GM18519 (cell line): ENCODE results near the gene SEC14L5.
A peak's percentile ranks its signal among the peaks of the same experiment; 100 is the strongest.
"Not testable (repeated sequence)": the region's sequence is repeated elsewhere in the genome, so short reads cannot be mapped to it uniquely, and the experiment has no call there.

Experiments
- ATAC-seq: cut with Tn5 transposase; IDR thresholded peaks from one replicate; pipeline ENCODE4 v1.9.1; 2021; ENCODE audit warnings: mild to moderate bottlenecking, moderate library complexity; ENCODE audit not compliant: unreplicated experiment, low FRiP score

Gene SEC14L5

GRCh38 chr16:5032748-5033167, 74.6 kb downstream of the SEC14L5 start:
- no peak for ATAC-seq

GRCh38 chr16:5033256-5034166, 75.4 kb downstream of the SEC14L5 start, which contains the start of gene NAGPA:
Gene NAGPA (minus strand): TSS chr16:5033935. CDS start chr16:5033914, 21 bp downstream.
- peak; percentile 59 for ATAC-seq

DNA sequence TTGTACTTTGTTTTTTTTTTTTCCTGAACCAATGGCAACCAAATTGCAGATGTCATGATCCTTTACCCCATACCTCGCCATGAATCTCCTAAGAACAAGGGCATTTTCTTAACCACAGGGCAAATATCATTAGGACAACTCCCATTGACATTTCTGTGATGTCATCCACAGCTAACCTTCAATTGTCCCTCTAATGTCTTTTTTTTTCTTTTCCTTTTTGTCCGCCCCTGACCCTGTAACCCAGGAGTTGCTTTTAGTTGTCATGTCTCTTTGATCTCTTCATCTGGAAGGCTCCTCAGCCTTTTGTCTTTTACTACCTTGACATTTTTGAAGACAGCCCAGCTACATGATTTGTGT, 76.0 kb downstream of the SEC14L5 start:
- no peak for ATAC-seq

DNA sequence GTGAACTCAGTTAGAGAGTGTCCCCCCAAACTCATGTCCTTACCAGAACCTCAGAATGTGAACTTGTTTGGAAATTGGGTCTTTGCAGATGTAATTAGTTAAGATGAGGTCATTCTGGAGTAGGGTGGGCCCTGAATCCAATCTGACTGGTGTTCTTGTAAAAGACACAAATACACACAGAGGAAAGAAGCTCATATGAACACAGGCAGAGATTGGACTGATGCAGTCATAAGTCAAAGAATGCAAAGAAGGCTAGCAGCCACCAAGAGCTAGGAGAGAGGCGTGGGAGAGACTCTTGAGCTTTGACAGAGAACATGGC, 77.7 kb downstream of the SEC14L5 start:
- no peak for ATAC-seq

DNA sequence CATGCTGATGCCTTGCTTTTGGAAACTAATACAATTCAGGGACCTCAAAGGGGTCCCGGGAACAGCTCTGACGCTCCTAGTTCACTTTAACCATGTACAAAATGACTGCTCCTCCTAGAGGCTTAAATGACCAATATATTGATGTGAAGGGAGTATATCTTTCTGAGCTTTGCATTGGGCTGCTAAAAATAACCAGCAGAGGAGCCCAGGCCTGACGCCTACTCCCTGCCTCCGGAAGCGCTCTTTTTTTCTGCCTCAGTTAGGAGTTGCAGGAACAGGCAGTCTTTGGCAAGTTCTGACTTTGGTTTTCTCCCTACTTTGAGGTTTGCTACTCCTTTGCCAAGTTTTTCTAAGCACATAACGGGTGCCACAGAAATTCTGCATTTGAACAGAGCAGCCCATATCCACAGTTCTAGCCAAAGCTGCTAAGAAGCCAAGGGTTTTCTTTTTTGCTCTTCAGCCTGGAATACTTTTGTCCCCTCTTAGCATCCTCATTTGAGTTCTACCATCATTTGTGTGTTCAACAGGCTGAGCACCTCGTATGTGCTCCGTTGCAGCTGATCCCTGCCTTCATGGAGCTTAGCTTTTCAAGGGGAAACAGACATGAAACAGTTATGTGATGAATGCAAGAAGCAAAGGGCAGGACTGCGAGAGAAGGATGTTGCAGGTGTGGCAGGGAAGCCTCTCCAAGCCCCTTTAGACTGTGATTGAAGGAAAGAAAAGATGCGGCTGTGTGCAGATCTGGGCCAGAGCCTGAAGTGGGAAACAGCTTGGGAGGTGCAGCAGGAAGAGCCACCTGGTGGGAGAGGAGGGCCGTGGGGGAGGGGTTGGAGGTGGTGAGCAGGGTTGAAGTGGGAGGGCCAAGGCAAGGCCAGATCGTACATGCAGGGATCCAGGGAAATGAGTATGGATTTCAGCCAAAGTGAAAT, 78.4 kb downstream of the SEC14L5 start:
- ATAC-seq: no peak

DNA sequence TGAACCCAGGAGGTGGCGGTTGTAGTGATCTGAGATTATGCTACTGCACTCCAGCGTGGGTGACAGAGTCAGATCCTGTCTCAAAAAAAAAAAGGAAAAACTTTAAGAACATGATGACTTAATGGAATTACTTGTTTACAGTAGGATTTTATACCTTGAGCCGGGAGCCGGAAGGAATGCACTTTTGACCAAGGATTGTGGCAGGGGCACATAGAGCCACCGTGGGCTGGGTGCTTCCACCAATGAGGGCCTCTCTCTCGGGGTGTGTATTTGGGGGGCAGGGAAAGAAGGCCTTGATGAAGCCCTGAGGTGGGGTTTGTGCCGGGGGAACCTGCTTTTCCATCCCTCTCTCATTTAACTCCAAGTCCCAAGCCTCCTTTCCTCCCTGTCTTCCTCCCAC, 82.3 kb downstream of the SEC14L5 start:
- no peak for ATAC-seq

DNA sequence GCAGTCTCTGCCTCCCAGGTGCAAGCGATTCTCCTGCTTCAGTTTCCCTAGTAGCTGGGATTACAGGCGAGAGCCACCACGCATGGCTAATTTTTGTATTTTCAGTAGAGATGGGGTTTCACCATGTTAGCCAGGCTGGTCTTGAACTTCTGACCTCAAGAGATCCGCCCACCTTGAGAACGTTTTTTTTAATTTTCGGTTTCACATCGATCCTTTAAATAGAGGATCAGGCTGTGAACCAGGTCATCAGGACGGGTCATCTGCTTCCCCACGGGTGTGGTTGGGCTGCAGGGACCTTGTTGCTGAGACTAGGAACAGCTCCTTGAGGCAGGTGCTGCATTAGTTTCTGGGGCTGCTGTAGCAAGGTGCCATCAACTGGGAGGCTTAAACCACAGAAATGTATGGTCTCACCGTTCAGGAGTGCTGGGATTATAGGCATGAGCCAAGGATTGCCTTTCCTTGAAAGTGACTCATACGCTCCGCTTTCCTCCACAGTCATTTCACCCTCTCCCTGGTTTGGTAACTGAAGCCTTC, 83.5 kb downstream of the SEC14L5 start:
- ATAC-seq: peak; percentile 53

DNA sequence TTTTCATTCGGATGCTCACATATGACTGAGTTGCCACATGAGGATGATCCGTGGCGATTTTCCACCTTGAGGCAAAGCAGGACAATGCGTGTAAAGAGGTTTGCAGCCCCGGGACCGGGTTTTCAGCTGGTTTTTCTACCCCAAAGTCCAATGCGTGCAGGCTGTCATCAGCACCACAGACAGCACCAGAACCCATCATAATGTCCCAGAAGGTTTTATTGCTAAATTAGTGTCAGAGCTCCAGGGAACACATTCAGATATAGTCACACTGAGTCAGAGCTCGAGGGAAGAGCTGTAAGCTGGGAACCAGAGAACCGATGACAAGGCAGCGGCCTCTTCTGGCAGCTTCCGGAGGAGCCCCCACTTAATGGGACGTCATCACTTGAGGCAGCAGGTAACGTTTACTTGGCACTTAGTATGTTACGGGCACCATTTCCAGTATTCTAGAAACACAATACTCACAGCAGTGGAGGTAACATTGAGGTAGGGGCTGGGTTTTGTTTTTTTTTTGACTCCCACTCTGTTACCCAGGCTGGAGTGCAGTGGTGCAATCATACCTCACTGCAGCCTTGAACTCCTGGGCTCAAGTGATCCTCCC, 84.5 kb downstream of the SEC14L5 start:
- ATAC-seq: no peak

DNA sequence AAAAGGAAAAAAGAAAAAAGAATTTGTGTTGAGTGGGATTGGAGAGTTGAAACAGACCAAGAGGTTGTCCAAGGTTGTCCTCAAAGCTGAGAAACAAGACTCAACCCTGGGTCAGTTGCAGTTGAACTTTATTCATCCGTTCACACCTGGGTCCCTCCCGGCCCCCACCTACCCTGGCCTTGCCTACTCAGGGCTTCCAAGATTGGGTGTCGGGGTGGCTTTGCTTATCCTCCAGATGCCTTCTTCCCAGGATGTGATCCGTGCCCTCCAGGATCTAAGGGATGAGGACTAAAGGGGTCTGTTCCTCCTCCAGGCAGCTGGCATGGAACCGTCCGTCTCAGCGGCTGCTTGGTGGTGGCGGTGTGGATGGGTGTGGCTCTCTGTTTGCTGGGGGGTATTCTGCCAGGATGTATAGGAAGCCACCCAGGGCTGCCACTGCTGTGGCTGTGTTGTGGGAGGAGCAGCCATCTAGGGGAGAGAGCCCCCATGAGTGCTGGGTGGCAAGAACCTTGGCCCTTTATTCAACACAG, 85.9 kb downstream of the SEC14L5 start:
- no peak for ATAC-seq

DNA sequence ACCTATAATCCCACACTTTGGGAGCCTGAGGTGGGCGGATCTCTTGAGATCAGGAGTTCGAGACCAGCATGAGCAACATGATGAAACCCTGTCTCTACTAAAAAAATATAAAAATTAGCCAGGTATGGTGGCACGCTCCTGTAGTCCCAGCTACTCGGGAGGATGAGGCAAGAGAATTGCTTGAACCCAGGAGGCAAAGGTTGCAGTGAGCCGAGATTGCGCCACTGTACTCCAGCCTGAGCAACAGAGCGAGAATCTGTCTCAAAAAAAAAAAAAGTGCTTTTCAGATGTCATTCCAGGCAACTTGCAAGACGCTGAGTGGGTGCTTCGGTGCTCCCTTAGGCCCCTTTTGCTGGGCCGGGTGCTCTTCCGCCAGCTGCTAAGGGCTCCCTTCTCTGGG, 86.5 kb downstream of the SEC14L5 start:
- not testable (repeated sequence) for ATAC-seq

DNA sequence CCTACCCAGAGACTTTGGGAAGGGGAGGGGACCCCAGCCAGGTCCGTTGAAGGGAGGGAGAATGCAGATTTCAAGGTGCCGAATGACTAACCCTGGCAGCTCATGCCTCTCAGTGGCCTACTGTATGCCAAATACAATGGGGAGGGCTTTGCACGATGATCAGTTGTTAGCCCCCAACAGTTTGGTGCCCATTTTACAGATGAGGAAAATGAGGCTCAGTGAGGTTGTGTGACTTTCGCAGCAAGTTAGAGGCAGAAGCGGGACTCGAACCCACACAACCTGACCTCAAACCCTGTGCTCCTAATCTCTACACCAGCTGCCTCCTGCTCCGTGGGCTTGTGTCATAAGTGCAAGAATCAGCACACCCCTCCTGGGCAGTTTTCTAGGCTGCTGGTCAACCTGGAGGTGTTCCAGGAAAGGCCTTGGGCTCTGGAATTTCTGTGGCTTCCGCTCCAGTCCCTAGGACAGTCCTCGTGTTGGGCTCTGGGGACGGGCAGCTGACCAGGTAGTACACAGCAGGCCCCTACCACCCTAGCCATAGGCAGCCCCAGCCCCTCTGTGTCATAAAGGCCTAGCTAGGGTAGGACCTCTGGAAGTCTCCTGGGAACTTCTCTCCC, 87.5 kb downstream of the SEC14L5 start:
- ATAC-seq: no peak

GRCh38 chr16:5046914-5047313, 88.8 kb downstream of the SEC14L5 start:
- ATAC-seq: no peak

DNA sequence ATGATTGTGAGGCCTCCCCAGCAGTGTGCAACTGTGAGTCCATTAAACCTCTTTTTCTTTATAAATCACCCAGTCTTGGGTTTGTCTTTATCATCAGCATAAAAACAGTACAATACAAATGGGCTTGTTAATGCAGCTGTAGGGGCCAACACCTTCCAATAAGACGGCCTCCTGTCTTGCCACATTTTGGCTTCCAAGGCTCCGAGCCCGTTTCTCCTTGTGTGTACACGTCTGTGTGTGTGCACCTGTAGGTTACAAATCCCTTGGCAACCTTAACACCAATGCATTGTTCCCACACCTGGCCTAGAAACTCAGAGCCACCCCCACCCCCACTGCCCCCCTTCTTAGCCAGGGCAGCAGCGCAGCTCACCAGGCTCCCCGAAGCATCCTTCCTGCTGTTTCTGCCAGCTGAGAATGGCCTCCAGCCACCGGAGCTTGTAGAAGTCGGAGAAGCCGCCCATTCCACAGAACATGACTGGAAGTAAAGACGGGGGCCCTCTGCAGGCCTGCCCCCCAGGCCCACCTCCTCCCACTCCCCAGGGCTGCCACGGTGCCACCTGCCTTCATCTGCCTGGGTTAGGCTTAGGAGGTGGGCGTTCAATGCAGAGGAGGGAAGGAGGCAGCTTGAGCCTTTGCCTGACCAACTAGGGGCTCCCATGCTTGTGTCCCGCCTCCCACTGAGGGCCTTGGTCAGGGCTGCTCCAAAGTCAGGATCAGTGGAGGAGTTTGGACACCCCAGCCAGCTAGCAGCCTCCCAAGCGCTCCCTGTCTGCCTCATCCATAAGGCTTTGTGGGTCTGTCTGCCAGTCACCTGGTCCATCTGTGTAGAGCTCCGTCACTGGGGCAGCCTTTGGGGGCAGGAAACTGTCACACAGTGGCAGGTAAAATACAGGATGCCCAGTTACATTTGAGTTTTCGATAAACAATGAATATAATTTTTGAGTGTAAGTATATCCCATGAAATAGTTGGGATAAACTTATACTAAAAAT, 97.0 kb downstream of the SEC14L5 start:
- no peak for ATAC-seq

DNA sequence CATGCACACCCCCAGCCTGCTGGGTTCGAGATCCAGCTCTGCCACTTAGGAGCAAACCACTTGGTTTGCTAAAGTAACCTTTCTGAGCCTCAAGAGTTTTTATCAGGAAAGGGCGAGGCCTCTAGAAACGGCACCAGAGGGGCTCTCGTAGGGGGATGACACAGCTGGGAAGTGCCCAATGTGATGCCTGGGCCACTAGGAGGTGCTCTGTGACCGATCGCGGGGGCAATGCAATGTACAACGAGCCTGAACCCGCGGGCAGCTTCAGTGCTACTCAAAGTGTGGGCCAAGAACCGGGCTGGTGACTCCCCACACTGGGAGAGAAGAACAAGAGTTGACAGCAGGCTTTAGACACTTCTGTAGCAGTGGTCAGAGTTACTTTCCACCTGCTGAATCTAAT, 98.2 kb downstream of the SEC14L5 start:
- peak; percentile 56 for ATAC-seq

DNA sequence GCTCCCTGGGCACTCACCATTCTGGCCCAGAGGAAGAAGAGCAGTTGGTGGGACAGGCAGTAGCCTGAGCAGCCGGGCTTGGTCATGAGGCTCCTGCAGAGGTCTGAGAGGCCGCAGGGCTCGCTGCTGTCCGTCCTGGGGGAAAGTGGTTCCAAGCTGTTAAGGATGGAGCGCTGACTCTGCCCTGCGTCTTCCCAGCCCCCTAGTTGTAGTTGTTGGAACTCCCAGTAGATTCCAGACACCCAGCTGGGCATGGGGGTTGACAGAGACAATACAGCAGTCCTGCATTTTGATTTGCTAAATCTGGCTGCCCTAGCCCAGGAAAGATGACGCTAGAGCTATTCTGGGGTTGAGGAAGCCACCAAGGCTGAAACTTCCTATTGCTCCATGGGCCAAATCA, 100.3 kb downstream of the SEC14L5 start:
- no peak for ATAC-seq

- ATAC-seq: no peak
Observed at GRCh38 chr16:5059386-5060072, 101.4 kb downstream of the SEC14L5 start.

- no peak for ATAC-seq
Observed at GRCh38 chr16:5060073-5060641, 102.0 kb downstream of the SEC14L5 start.

DNA sequence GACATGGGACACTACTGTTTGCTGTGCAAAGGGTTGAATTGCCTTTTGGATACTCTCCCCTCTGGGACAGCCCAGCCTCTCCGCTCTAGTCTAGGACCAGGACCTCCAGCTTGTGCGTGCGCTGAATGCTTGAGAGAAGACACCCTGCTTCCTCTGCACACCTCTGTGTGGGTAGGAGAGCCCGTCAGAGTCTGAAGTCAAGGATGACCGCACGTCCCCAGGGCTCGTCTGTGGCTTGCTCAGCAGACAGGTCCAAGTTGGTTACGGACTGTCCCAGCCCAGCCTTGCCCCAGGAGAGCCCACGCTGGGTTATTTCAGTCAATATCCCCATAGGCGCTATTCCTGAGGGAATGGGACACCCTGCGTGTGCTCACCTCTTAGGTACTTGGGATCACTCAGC, 103.9 kb downstream of the SEC14L5 start:
- peak; percentile 66 for ATAC-seq
